Measurements from ENCODE around the gene CHPF. TPM values are rescaled to one million over a fixed set of nuclear protein-coding genes. Genes with fewer than 3 reads are reported as not detected.

Gene CHPF
- total RNA-seq, 4 donors from 2014 or later = 19.0 to 122 (median 90.5) TPM

DNA sequence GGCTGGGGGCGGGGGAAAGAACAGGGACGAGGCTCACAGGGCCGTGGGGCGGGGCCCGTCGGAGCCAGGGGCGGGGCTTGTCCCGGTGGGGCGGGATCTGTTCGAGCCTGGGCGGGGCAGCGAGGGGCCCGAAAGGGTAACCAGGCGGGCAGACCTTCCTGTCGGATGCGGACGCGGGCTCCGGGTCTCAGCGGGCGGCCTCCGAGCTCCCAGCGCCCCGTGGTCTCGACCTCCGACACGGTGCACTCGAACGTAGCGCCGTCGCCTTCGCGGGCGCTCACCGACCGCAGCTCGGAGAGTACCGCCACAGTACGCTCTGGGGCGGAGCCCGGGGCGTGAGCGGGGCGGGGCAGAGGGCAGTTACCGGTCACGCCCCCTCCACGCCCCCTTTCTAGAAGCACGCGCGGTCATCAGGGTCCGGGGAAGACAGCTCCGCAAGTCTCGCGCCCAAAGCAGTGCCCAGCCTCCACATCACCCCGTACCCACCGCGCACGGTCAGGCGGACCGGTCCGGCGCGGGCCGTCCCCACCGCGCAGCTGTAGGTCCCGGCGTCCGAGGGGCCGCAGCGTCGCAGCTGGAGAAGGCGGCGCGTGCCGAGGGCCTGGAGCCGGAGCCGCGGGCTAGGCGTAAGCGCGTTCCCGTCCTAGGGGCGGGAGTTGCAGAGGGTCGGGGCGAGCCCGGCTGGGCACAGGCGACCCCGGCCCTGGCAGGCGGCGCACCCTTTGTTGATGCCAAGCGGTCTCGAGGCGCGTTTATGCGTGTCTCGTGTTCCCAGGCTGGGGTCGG lies 9.0 kb upstream of the CHPF start:
- H3K27me3 ChIP-seq = no peaks in the 10 kb centered on the region
- H3K9me3 ChIP-seq = peaks cover 0 to 4% (median 0%) of the 10 kb centered on the region in 4 donors
- TF ChIP-seq, protein P1, sequence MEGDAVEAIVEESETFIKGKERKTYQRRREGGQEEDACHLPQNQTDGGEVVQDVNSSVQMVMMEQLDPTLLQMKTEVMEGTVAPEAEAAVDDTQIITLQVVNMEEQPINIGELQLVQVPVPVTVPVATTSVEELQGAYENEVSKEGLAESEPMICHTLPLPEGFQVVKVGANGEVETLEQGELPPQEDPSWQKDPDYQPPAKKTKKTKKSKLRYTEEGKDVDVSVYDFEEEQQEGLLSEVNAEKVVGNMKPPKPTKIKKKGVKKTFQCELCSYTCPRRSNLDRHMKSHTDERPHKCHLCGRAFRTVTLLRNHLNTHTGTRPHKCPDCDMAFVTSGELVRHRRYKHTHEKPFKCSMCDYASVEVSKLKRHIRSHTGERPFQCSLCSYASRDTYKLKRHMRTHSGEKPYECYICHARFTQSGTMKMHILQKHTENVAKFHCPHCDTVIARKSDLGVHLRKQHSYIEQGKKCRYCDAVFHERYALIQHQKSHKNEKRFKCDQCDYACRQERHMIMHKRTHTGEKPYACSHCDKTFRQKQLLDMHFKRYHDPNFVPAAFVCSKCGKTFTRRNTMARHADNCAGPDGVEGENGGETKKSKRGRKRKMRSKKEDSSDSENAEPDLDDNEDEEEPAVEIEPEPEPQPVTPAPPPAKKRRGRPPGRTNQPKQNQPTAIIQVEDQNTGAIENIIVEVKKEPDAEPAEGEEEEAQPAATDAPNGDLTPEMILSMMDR (IDR thresholded peaks at IDR 0.05) = no peak
- TF ChIP-seq POLR2A (IDR thresholded peaks at IDR 0.05) = no peak
- peaks cover 0 to 16% (median 4%) of the 10 kb centered on the region in 4 donors for H3K4me1 ChIP-seq
- peak overlapping the region; percentile 35 to 75 (median 57) for H3K4me3 ChIP-seq
- no peaks in the 10 kb centered on the region for H3K36me3 ChIP-seq
- peak; percentile 66 to 93 (median 93) for DNase-seq
- H3K27ac ChIP-seq = peak overlapping the region in 3 of 4 donors; percentile 31 to 77 (median 58)

DNA sequence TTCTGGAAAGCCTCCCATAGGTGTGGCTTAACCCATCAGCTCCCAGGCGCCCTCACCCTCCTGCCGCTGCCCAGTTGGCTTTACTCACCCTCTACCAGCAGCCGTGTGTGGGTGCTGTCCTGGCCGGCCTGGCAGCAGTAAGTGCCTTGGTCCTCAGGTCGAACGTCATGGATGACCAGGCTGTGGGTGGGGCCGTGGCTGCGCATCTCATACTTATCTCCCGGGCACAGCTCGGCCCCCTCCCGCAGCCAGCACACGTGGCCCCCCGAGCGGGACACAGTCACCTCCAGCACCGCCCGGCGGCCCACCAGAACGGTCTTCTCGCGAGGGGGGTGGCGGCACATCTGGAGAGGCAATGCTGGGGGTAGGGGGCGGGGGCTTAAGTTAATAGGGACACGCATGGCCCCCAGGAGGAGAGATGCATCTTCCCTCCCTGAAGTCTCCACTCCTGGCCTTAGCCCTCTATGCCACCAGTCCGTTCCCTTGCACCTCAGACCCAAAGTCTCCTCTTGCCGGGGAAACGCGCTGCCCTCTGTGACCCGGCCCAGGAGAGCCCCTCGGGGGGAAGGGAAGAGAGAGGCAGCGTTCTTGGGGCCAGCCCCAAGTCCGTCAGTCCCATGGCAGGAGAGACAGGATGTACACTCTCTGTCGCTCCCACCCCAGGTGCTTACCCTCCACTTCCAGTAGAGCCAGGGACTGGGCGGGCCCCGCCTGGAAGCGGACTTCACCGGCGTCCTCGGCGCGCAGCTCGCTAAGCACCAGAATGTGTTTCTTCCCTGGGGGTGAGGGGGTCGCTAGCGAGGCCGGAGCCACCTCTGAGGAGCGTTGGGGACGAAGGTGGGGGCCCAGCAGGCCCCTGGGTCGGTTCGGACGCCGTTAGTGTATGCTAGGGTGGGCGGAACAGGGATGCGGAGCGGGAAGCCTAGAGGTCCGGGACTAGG lies 8.1 kb upstream of the CHPF start:
- Histone ChIP-seq H3K36me3 (no peaks in the 10 kb centered on the region), H3K4me3 (peak overlapping the region; percentile 35 to 75 (median 57)), H3K9me3 (peaks cover 0 to 4% (median 0%) of the 10 kb centered on the region in 4 donors), H3K4me1 (peaks cover 0 to 16% (median 4%) of the 10 kb centered on the region in 4 donors), H3K27ac (peak overlapping the region in 2 of 4 donors; percentile 31 to 77), H3K27me3 (no peaks in the 10 kb centered on the region)
- TF ChIP-seq, protein P1 (IDR thresholded peaks at IDR 0.05) = no peak
- TF ChIP-seq POLR2A (IDR thresholded peaks at IDR 0.05) = no peak
- DNase-seq = peak in 1 of 3 donors; percentile 59

DNA sequence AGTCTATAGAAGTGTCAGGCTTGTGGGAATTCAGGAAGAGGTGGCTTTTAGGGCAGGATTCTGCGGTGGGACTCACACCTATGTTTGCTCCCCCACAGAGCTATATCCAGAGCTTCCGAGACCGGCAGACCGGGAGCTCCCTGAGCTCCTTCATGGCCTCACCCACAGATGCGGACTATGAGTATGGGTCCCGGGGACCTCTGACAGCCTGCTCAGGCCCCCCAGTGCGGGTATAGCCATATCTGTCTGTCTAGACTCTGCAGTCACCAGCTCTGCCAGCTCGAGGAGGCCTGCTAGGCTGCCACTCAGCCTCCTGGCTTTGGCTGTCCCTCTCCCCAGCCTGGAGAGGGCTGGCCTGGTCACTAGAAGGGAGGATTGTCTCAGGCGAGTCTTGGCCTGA lies 6.0 kb upstream of the CHPF start:
- H3K27me3 ChIP-seq = no peaks in the 10 kb centered on the region
- DNase-seq = no peak
- H3K27ac ChIP-seq = no peak overlapping the region
- TF ChIP-seq, protein P1 (IDR thresholded peaks at IDR 0.05) = no peak
- TF ChIP-seq POLR2A (IDR thresholded peaks at IDR 0.05) = no peak
- peaks cover 0 to 20% (median 4%) of the 10 kb centered on the region in 4 donors for H3K4me1 ChIP-seq
- peaks cover 0 to 4% (median 0%) of the 10 kb centered on the region in 4 donors for H3K9me3 ChIP-seq
- no peak overlapping the region for H3K4me3 ChIP-seq
- H3K36me3 ChIP-seq = no peaks in the 10 kb centered on the region

DNA sequence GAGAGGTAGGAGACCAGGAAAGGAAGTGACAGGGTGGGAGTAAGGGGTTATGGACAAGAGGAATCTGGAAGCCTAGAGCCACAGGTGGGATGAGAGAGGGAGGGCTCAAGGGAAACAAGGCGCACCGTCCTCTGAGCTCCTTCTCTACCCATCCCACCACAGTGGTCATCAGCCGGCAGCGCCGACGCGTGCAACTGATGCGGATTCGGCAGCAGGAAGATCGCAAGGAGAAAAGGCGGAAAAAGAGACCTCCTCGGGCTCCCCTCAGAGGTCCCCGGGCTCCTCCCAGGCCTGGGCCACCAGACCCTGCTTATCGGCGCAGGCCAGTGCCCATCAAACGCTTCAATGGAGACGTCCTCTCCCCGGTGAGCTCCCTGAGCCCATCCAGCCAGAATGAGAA lies 5.4 kb upstream of the CHPF start:
- no peak for DNase-seq
- TF ChIP-seq, protein P1 (IDR thresholded peaks at IDR 0.05) = no peak
- no peak for TF ChIP-seq POLR2A (IDR thresholded peaks at IDR 0.05)
- Histone ChIP-seq H3K36me3 (no peaks in the 10 kb centered on the region), H3K9me3 (peaks cover 0 to 4% (median 0%) of the 10 kb centered on the region in 4 donors), H3K27me3 (no peaks in the 10 kb centered on the region), H3K4me1 (peaks cover 0 to 27% (median 8%) of the 10 kb centered on the region in 4 donors), H3K27ac (no peak overlapping the region), H3K4me3 (no peak overlapping the region)

DNA sequence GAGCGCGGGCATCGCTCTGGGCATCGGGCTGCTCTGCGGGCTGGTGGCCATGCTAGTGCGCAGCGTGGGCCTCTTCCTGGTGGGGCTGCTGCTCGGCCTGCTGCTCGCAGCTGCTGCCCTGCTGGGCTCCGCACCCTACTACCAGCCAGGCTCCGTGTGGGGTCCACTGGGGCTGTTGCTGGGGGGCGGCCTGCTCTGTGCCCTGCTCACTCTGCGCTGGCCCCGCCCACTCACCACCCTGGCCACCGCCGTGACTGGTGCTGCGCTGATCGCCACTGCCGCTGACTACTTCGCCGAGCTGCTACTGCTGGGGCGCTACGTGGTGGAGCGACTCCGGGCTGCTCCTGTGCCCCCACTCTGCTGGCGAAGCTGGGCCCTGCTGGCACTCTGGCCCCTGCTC lies 4.0 kb upstream of the CHPF start:
- no peak overlapping the region for H3K4me3 ChIP-seq
- peaks cover 0 to 20% (median 11%) of the 10 kb centered on the region in 4 donors for H3K4me1 ChIP-seq
- H3K9me3 ChIP-seq = peaks cover 0 to 2% (median 0%) of the 10 kb centered on the region in 4 donors
- DNase-seq = no peak
- no peaks in the 10 kb centered on the region for H3K36me3 ChIP-seq
- TF ChIP-seq POLR2A (IDR thresholded peaks at IDR 0.05) = no peak
- TF ChIP-seq, protein P1 (IDR thresholded peaks at IDR 0.05) = no peak
- no peaks in the 10 kb centered on the region for H3K27me3 ChIP-seq
- no peak overlapping the region for H3K27ac ChIP-seq

Data from Peyer's patch (tissue), 4 donors.